GM12891 (cell line): Measurements from ENCODE around the gene HDAC11.

Source experiments
- POLR2A ChIP-seq: IDR thresholded peaks from 2 replicates; pipeline ENCODE4 v1.6.1; 2011; ENCODE audit warnings: low read depth, low read length, control low read depth
- POLR2AphosphoS5 ChIP-seq: IDR thresholded peaks from 2 replicates; pipeline ENCODE4 v1.6.1; 2011; ENCODE audit warnings: low read depth, low read length, control low read depth
- POU2F2 ChIP-seq: IDR thresholded peaks from 2 replicates; pipeline ENCODE4 v1.6.1; 2011; ENCODE audit warnings: low read depth, mild to moderate bottlenecking, control low read depth, low read length, moderate library complexity
- SPI1 ChIP-seq: IDR thresholded peaks from 2 replicates; pipeline ENCODE4 v1.6.1; 2011; ENCODE audit warnings: low read depth, low read length, control low read depth

GRCh38 chr3:13547591-13548371 is 67.7 kb downstream of the HDAC11 start:
- TF ChIP-seq POLR2A (no peak), POLR2AphosphoS5 (no peak), SPI1 (no peak), POU2F2 (no peak)
